Fibroblast of skin of scalp (primary cell): ENCODE measurements around the gene CD300LG.

ENCODE experiments used
- DNase-seq: peaks from one replicate; pipeline ENCODE4 v3.0.0-alpha.2; 2013

The CD300LG gene

GRCh38 chr17:43907998-43908721, 61.2 kb downstream of the CD300LG start:
- DNase-seq: peak; percentile 78

GRCh38 chr17:43909537-43910231, 62.7 kb downstream of the CD300LG start:
- DNase-seq: no peak

- DNase-seq: no peak
Measured at GRCh38 chr17:43911904-43912303, 64.9 kb downstream of the CD300LG start.

GRCh38 chr17:43912635-43913304, 65.8 kb downstream of the CD300LG start:
- DNase-seq: no peak
